GM12891 (cell line): Measurements from ENCODE around the gene INSYN1.

Experiments used
- PAX5 ChIP-seq: IDR thresholded peaks from 2 replicates; pipeline ENCODE4 v1.6.1; 2011; ENCODE audit warnings: low read length, moderate library complexity, mild to moderate bottlenecking; ENCODE audit not compliant: insufficient read depth, severe bottlenecking
- POLR2A ChIP-seq: IDR thresholded peaks from 2 replicates; pipeline ENCODE4 v1.6.1; 2011; ENCODE audit warnings: low read depth, low read length, control low read depth
- POLR2AphosphoS5 ChIP-seq: IDR thresholded peaks from 2 replicates; pipeline ENCODE4 v1.6.1; 2011; ENCODE audit warnings: low read depth, low read length, control low read depth
- SPI1 ChIP-seq: IDR thresholded peaks from 2 replicates; pipeline ENCODE4 v1.6.1; 2011; ENCODE audit warnings: low read depth, low read length, control low read depth
- TAF1 ChIP-seq: IDR thresholded peaks from 2 replicates; pipeline ENCODE4 v1.6.1; 2011; ENCODE audit warnings: low read depth, low read length, control low read depth

DNA sequence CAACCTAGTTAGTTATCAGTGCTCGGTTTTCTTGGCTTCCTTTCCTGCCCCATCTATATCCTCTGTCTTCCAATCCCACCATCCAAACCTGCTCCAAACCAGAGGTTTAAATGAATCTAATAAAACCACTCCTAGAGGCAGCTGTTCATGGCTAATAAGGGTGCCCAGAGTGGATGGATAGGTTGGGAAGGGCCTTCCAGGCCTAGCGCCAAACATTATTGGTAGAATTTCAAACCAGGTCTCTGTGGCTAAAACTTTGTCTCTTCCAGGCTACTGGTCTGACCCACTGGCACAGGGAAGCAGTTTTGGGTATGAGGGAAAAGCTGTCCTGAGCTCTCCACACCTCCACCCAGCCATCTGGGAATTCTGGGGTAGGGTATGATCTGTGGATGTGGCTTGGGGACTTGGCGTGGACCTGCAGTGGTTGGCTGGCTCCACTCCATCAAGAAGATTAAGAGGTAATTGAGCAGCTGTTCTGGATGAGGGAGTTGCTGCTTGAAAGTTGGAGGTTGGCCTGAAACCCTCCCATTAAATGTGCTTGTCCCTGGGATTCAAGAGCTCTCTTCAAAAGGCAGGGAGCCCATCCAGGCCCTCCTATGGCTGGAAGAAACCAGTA lies 29.3 kb upstream of the INSYN1 start:
- TF ChIP-seq POLR2A (no peak), POLR2AphosphoS5 (no peak), TAF1 (no peak), SPI1 (no peak), PAX5 (no peak)
